Measurements from ENCODE around the gene JAG1. TPM values are rescaled to one million over a fixed set of nuclear protein-coding genes. Genes with fewer than 3 reads are reported as not detected.

Gene JAG1
- polyA plus RNA-seq, 2 of the 4 experiments (the other 2 are of a cell fraction) = 80.9 to 90.0 TPM

GRCh38 chr20:10625641-10626040 lies 48.2 kb downstream of the JAG1 start:
- FAIRE-seq (no peak), DNase-seq (ENCODE audit: low read depth in 1 of 2, low spot score in 1 of 2) (no peak), ATAC-seq (no peak)
- Histone ChIP-seq H3K27ac (no peak overlapping the region), H3K9me3 (no peaks in the 10 kb centered on the region), H3K4me3 (no peak overlapping the region), H3K4me1 (no peaks in the 10 kb centered on the region), H3K4me2 (no peak overlapping the region)
- TF ChIP-seq JUN (IDR thresholded peaks at IDR 0.05) (no peak), KDM1A (IDR thresholded peaks at IDR 0.05; ENCODE audit: low read depth) (no peak)
- 86% methylated on average over 2 of the region's 2 CpGs for WGBS (ENCODE audit: missing lambda C conversion rate)
- CTCF ChIA-PET = interaction anchor here (0.6 to 3.0 kb wide), 3 partner anchors 12 to 73 kb away, joined by 3 to 9 read pairs (median 3); no protein-coding TSS in a partner anchor
- POLR2A ChIA-PET = interaction anchor here (0.6 kb wide), 1 partner anchor 44 kb away, joined by 3 read pairs; no protein-coding TSS in a partner anchor

GRCh38 chr20:10622657-10623418 lies 51.0 kb downstream of the JAG1 start:
- POLR2A ChIA-PET = interaction anchor here (0.7 kb wide), 1 partner anchor 13 kb away, joined by 3 read pairs; no protein-coding TSS in a partner anchor
- Histone ChIP-seq H3K4me2 (no peak overlapping the region), H3K9me3 (no peaks in the 10 kb centered on the region), H3K4me3 (no peak overlapping the region), H3K4me1 (peaks cover 15% of the 10 kb centered on the region; the same call in 2 of the 3 replicates), H3K27ac (0 out of 6 replicates have a peak overlapping the region, but pooled peaks of 1 of the 2 experiments have one; percentile 1)
- WGBS (ENCODE audit: missing lambda C conversion rate) = 90% methylated on average over 16 of the region's 16 CpGs
- TF ChIP-seq CBX8 (IDR thresholded peaks at IDR 0.05) (no peak), EHF (CRISPR knock-in tag; IDR thresholded peaks at IDR 0.05) (no peak), KDM1A (IDR thresholded peaks at IDR 0.05; ENCODE audit: low read depth) (no peak), CBX2 (IDR thresholded peaks at IDR 0.05; ENCODE audit: borderline replicate concordance, low read depth) (no peak), GATA3 (IDR thresholded peaks at IDR 0.05; ENCODE audit: borderline replicate concordance) (no peak), RFX5 (IDR thresholded peaks at IDR 0.05) (no peak)
- FAIRE-seq (no peak), DNase-seq (ENCODE audit: low read depth in 1 of 2, low spot score in 1 of 2) (no peak), ATAC-seq (no peak; a peak in 1 of 6 replicates)
- CTCF ChIA-PET = interaction anchor here (0.7 to 3.0 kb wide), 7 partner anchors 9 to 616 kb away, joined by 3 to 9 read pairs (median 3); no protein-coding TSS in a partner anchor

- Histone ChIP-seq H3K27ac (no peak overlapping the region), H3K9me3 (no peaks in the 10 kb centered on the region), H3K4me3 (no peak overlapping the region), H3K4me1 (peaks cover 15% of the 10 kb centered on the region; the same call in 2 of the 3 replicates), H3K4me2 (no peak overlapping the region)
- POLR2A ChIA-PET = no interaction called here
- ATAC-seq = no peak
- TF ChIP-seq RNF2 (IDR thresholded peaks at IDR 0.05; ENCODE audit: borderline replicate concordance, low read depth) (no peak), EHMT2 (IDR thresholded peaks at IDR 0.05; ENCODE audit: low read depth) (no peak), FOXS1 (CRISPR knock-in tag; IDR thresholded peaks at IDR 0.05) (no peak), CEBPB (IDR thresholded peaks at IDR 0.05) (no peak), RCOR1 (IDR thresholded peaks at IDR 0.05; ENCODE audit: low read depth, low read length) (no peak), SREBF2 (IDR thresholded peaks at IDR 0.05) (no peak), TFCP2L1 (CRISPR knock-in tag; IDR thresholded peaks at IDR 0.05) (no peak), NPAS2 (CRISPR knock-in tag; IDR thresholded peaks at IDR 0.05; ENCODE audit: borderline replicate concordance) (no peak), MAZ (IDR thresholded peaks at IDR 0.05; ENCODE audit: borderline replicate concordance, low read depth, low read length) (no peak), CHD4 (IDR thresholded peaks at IDR 0.05; ENCODE audit: borderline replicate concordance) (no peak), BCL3 (IDR thresholded peaks at IDR 0.05) (no peak), EP300 (IDR thresholded peaks at IDR 0.05) (no peak), HDAC2 (IDR thresholded peaks at IDR 0.05) (no peak)
- no peak for DNase-seq (ENCODE audit: low read depth in 1 of 2, low spot score in 1 of 2)
- no peak for FAIRE-seq
- CTCF ChIA-PET = interaction anchor here (1.0 to 1.6 kb wide), 4 partner anchors 9 to 69 kb away, joined by 3 to 7 read pairs (median 4); no protein-coding TSS in a partner anchor
- WGBS (ENCODE audit: missing lambda C conversion rate) = 95% methylated on average over 3 of the region's 3 CpGs
Observed at GRCh38 chr20:10621149-10621548, 52.6 kb downstream of the JAG1 start.
